Endothelial cell of umbilical vein (primary cell): ENCODE results near the gene ELMO1.

Experiments used
- CTCF ChIP-seq, 2 donors: IDR thresholded peaks; 1 replicate in 1 of 2; 2 replicates in 1 of 2; pipeline ENCODE4 v1.5.1; 2011; ENCODE audit warnings: low read length in 2 of 2, mild to moderate bottlenecking in 2 of 2, moderate library complexity in 2 of 2, control low read depth in 1 of 2, inconsistent platforms in 1 of 2, low read depth in 1 of 2; ENCODE audit not compliant: insufficient read depth in 1 of 2; ENCODE audit errors: extremely low read depth in 1 of 2
- EZH2 ChIP-seq: IDR thresholded peaks from 2 replicates; pipeline ENCODE4 v1.6.1; 2012; ENCODE audit warnings: borderline replicate concordance, low read depth, mild to moderate bottlenecking, moderate library complexity, low read length, inconsistent platforms; ENCODE audit not compliant: severe bottlenecking
- MAX ChIP-seq: IDR thresholded peaks from 2 replicates; pipeline ENCODE4 v1.6.1; 2011; ENCODE audit not compliant: insufficient read depth, insufficient read length
- MYC ChIP-seq: IDR thresholded peaks from one replicate; pipeline ENCODE4 v1.6.1; 2011; ENCODE audit warnings: mild to moderate bottlenecking, low read depth, low read length
- POLR2A ChIP-seq: IDR thresholded peaks from 2 replicates; pipeline ENCODE4 v1.6.1; 2012; ENCODE audit warnings: low read depth, mild to moderate bottlenecking, control low read depth, low read length
- POLR2AphosphoS5 ChIP-seq: IDR thresholded peaks from 2 replicates; pipeline ENCODE4 v1.6.1; 2012; ENCODE audit warnings: low read depth, mild to moderate bottlenecking, control low read depth, low read length, moderate library complexity; ENCODE audit not compliant: insufficient read depth

DNA sequence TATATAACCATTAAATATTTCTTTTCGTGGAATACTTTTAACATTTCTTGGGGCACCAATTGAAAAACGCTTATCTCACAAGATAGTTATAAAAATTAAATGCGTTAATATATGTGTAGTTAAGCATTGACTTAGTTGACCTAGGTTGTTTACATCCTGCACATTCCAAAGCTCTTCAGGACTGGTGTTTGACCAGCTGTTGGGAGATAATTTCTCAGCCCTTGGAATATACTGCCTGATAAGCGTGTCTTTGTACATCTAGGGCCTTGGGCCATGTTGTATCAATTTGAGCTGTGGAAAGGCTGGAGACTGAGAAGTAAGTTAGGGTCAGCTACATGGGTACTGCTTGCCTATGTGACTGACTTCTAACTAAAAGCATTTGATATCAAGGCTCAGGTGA lies 634.4 kb downstream of the ELMO1 start:
- TF ChIP-seq MYC = no peak
- no peak for TF ChIP-seq POLR2A
- TF ChIP-seq EZH2 = no peak
- TF ChIP-seq CTCF (IDR thresholded peaks at IDR 0.05; ENCODE audit: extremely low read depth in 1 of 2, insufficient read depth in 1 of 2, low read depth in 1 of 2, low read length in 2 of 2) = no peak
- no peak for TF ChIP-seq POLR2AphosphoS5
- no peak for TF ChIP-seq MAX
